Breast epithelium (tissue), 4 donors: ENCODE measurements around the gene SLC32A1. TPM values are rescaled to one million over a fixed set of nuclear protein-coding genes. Genes with fewer than 3 reads are reported as not detected.
A peak's percentile ranks its signal among the peaks of the same experiment; 100 is the strongest.

ENCODE experiments used
- DNase-seq, 2 donors: peaks; one replicate each; pipeline ENCODE4 v3.0.0-alpha.2; 2019; ENCODE audit warnings: low spot score in 2 of 2
- H3K27ac ChIP-seq, 2 donors: fragments of 200-600 bp; sonication (generic) in 1 of 2; one replicate each; pipeline ENCODE4 v1.5.1; 2016 to 2019; ENCODE audit warnings: mild to moderate bottlenecking in 1 of 2
- H3K27me3 ChIP-seq, 2 donors: fragments of 200-600 bp; sonication (generic) in 1 of 2; one replicate each; pipeline versions ENCODE4 v1.5.1 to v1.6.0; 2017 to 2019; ENCODE audit warnings: control low read depth in 1 of 2, mild to moderate bottlenecking in 1 of 2
- H3K36me3 ChIP-seq: fragments of 200-600 bp; one replicate; pipeline ENCODE4 v1.5.1; 2019
- H3K4me1 ChIP-seq, 2 donors: fragments of 200-600 bp; sonication (generic); one replicate each; pipeline ENCODE4 v1.5.1; 2016 to 2019; ENCODE audit warnings: control low read depth in 1 of 2
- H3K4me3 ChIP-seq, 3 donors: fragments of 200-600 bp; sonication (generic); 1 replicate in 2 of 3; 2 replicates in 1 of 3; pipeline ENCODE4 v1.5.1; 2016 to 2019; ENCODE audit warnings: mild to moderate bottlenecking in 3 of 3, moderate library complexity in 2 of 3
- H3K9me3 ChIP-seq, 2 donors: fragments of 200-600 bp; sonication (generic) in 1 of 2; one replicate each; pipeline ENCODE4 v1.5.1; 2016 to 2019; ENCODE audit warnings: control low read depth in 1 of 2
- CTCF ChIP-seq, 3 donors: fragments of 450-650 bp; IDR thresholded peaks; one replicate each; pipeline ENCODE4 v1.5.1; 2016 to 2017; ENCODE audit warnings: antibody characterized with exemption in 3 of 3, mild to moderate bottlenecking in 3 of 3, moderate library complexity in 3 of 3
- POLR2A ChIP-seq: fragments of 450-650 bp; IDR thresholded peaks from one replicate; pipeline ENCODE4 v1.6.1; 2016; ENCODE audit warnings: antibody characterized with exemption, mild to moderate bottlenecking, moderate library complexity
- POLR2AphosphoS5 ChIP-seq, 3 donors: sonication (generic); formaldehyde crosslinking; IDR thresholded peaks; one replicate each; pipeline ENCODE4 v1.6.1; 2017; ENCODE audit warnings: antibody characterized with exemption in 3 of 3
- intact Hi-C: fragments of 100-400 bp; cut with DNase I; formaldehyde crosslinking; loops from one replicate; pipeline ENCODE4 v1.15.1; 2023; ENCODE audit warnings: low total_unique reads
- total RNA-seq, 3 donors: library from RNA; depleted of rRNA; stranded (reverse); fragments of >200 nt; gene quantifications; one replicate each; pipeline ENCODE4 v1.1.0, GENCODE V29; 2016

The SLC32A1 gene
- total RNA-seq, 3 donors from 2014 or later, result not detected

- H3K27ac ChIP-seq, result no peak overlapping the region
- peaks cover 15 to 99% of the 10 kb centered on the region in 2 donors for H3K27me3 ChIP-seq
- H3K9me3 ChIP-seq, result no peaks in the 10 kb centered on the region
- TF ChIP-seq POLR2A (no peak), POLR2AphosphoS5 (IDR thresholded peaks at IDR 0.05) (no peak), CTCF (IDR thresholded peaks at IDR 0.05) (no peak)
- H3K4me1 ChIP-seq, result no peaks in the 10 kb centered on the region
- H3K36me3 ChIP-seq, result no peaks in the 10 kb centered on the region
- intact Hi-C loops, result no loop called here
- no peak for DNase-seq
- no peak overlapping the region for H3K4me3 ChIP-seq
These were observed 1.9 kb downstream of the SLC32A1 start for GRCh38 chr20:38725931-38726803.

- no peaks in the 10 kb centered on the region for H3K4me1 ChIP-seq
These were observed 2.7 kb downstream of the SLC32A1 start for GRCh38 chr20:38726804-38727606.

GRCh38 chr20:38727607-38728190, 3.4 kb downstream of the SLC32A1 start:
- no peak for DNase-seq
- TF ChIP-seq POLR2A (no peak), POLR2AphosphoS5 (IDR thresholded peaks at IDR 0.05) (no peak), CTCF (IDR thresholded peaks at IDR 0.05) (no peak)
- intact Hi-C loops, result no loop called here
- Histone ChIP-seq H3K9me3 (no peaks in the 10 kb centered on the region), H3K4me3 (peak overlapping the region in 1 of 3 donors; percentile 25), H3K27ac (no peak overlapping the region), H3K36me3 (no peaks in the 10 kb centered on the region), H3K27me3 (peaks cover 15 to 98% of the 10 kb centered on the region in 2 donors), H3K4me1 (no peaks in the 10 kb centered on the region)

More at GRCh38 chr20:38726804-38727606, 2.7 kb downstream of the SLC32A1 start:
- no peak overlapping the region for H3K4me3 ChIP-seq
- peaks cover 15 to 98% of the 10 kb centered on the region in 2 donors for H3K27me3 ChIP-seq
- no peaks in the 10 kb centered on the region for H3K9me3 ChIP-seq
- no peak for DNase-seq
- TF ChIP-seq CTCF (IDR thresholded peaks at IDR 0.05) (no peak), POLR2A (no peak)
- no peak overlapping the region for H3K27ac ChIP-seq
- intact Hi-C loops, result no loop called here
- no peaks in the 10 kb centered on the region for H3K36me3 ChIP-seq

GRCh38 chr20:38728191-38728781, 4.0 kb downstream of the SLC32A1 start:
- TF ChIP-seq POLR2A (no peak), CTCF (IDR thresholded peaks at IDR 0.05) (no peak), POLR2AphosphoS5 (IDR thresholded peaks at IDR 0.05) (no peak)
- no peaks in the 10 kb centered on the region for H3K36me3 ChIP-seq
- no peak overlapping the region for H3K27ac ChIP-seq
- no peaks in the 10 kb centered on the region for H3K4me1 ChIP-seq
- intact Hi-C loops, result no loop called here
- DNase-seq, result no peak
- H3K27me3 ChIP-seq, result peaks cover 15 to 98% of the 10 kb centered on the region in 2 donors
- H3K9me3 ChIP-seq, result no peaks in the 10 kb centered on the region
- H3K4me3 ChIP-seq, result peak overlapping the region in 1 of 3 donors; percentile 25
